ENCODE results near the gene TSPAN4.

TSPAN4 gene

DNA sequence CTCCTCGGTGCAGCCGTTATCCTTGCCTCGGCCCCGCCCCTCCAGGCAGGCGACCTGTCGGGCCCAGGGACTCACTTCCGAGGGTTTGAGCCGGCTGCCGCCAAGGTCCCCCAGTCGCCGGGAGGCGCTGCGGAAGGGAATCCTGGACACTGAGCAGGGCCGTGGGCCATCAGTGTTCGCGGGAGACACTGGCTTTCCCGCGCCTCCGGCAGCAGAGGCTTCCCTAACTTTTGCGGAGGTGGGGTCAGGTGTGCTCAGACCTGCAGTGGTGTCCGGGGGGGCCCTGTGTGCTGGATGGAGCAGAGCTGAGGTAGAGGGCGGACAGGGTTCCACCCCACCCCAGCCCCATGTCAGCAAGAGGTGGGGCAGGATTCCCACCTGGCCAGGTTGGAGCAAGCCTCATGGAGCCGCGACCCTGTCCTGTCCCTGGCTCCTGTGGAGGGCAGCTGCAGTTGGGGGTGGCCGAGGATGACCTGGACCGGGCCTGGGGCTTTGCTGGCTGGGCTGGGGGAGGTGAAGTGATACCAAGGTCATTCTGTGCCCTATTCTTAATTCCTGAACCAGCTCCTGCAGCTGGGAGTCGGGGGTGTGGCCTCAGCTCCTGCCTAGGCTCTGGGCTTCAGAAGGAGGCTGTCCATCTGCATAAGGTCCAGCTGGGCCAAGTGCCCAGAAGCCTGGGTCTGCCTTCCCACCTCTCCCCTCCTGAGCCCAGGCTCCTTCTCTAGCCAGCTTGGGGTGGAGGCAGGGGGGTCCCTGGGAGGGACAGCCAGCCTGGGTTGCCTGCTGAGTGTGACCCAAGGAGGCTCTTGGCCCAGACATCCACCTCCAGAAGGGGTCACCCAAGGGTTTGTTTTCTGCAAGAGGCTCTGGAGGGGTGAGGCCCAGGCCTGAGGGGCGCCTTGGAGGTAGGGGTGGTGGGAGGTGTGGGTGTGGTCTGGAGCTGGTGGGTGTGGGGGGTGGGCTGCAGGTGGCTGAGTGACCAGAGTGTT, 8.4 kb downstream of the TSPAN4 start:
- no peak for TF ChIP-seq GATA1 (IDR thresholded peaks at IDR 0.05; ENCODE audit: low read depth, low read length)
- TF ChIP-seq POLR2A (IDR thresholded peaks at IDR 0.05; ENCODE audit: low read length) = no peak
- peak; percentile 51 to 64 for DNase-seq

- TF ChIP-seq GATA1 (IDR thresholded peaks at IDR 0.05; ENCODE audit: low read depth, low read length) (no peak), POLR2A (IDR thresholded peaks at IDR 0.05; ENCODE audit: low read length) (no peak)
- no peak for DNase-seq
Measured at GRCh38 chr11:852762-853161, 10.1 kb downstream of the TSPAN4 start.

- no peak for DNase-seq
- TF ChIP-seq POLR2A (IDR thresholded peaks at IDR 0.05; ENCODE audit: low read length) = no peak
- TF ChIP-seq GATA1 (IDR thresholded peaks at IDR 0.05; ENCODE audit: low read depth, low read length) = no peak
Measured at GRCh38 chr11:853682-854448, 11.2 kb downstream of the TSPAN4 start.

GRCh38 chr11:854601-855329, 12.1 kb downstream of the TSPAN4 start:
- TF ChIP-seq POLR2A (IDR thresholded peaks at IDR 0.05; ENCODE audit: low read length) = no peak
- no peak for TF ChIP-seq GATA1 (IDR thresholded peaks at IDR 0.05; ENCODE audit: low read depth, low read length)
- DNase-seq = no peak

- no peak for DNase-seq
- TF ChIP-seq GATA1 (IDR thresholded peaks at IDR 0.05; ENCODE audit: low read depth, low read length) = no peak
- TF ChIP-seq POLR2A (IDR thresholded peaks at IDR 0.05; ENCODE audit: low read length) = no peak
Measured at GRCh38 chr11:855330-855674, 12.7 kb downstream of the TSPAN4 start.

DNA sequence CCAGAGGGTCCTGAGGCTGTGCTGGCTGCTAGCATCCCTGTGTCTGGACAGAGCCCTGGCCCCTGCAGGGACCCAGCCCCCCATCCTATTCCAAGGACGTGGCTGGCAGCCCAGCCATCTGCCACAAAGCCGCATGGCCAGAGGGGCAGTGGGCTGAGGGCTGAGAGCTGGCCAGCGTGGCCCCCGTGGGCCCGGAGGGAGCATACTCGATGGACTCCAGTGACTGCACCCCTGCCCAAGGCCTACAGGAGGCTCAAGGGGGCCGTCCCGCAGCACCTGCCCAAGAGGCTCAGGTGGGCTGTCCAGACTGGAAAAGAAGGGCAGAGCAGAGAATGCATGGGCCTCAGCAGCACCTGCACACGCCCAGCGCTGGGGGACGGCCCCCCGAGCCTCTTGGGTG, 13.1 kb downstream of the TSPAN4 start:
- DNase-seq = no peak
- TF ChIP-seq POLR2A (IDR thresholded peaks at IDR 0.05; ENCODE audit: low read length) (no peak), GATA1 (IDR thresholded peaks at IDR 0.05; ENCODE audit: low read depth, low read length) (no peak)

DNA sequence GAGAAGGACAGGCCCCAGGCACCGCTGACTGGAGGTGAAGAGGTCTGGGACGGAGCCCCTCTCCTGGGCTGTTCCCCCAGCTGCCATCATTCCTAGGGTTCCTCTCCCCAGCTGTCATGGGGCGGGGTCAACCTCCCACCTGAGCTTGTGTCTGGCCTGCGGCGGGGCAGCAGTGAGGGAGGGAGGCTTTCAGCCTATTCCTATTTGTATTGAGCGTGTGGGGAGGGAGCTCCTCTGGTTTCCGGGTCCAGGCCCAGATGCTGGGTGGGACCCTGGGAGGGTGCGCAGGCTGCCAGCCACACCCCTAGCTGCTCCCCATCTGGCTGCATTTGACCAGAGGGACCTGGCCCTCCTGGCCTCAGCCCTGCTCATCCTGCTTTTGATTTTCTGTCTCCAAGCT, 13.7 kb downstream of the TSPAN4 start:
- TF ChIP-seq GATA1 (IDR thresholded peaks at IDR 0.05; ENCODE audit: low read depth, low read length) (no peak), POLR2A (IDR thresholded peaks at IDR 0.05; ENCODE audit: low read length) (no peak)
- DNase-seq = no peak

DNA sequence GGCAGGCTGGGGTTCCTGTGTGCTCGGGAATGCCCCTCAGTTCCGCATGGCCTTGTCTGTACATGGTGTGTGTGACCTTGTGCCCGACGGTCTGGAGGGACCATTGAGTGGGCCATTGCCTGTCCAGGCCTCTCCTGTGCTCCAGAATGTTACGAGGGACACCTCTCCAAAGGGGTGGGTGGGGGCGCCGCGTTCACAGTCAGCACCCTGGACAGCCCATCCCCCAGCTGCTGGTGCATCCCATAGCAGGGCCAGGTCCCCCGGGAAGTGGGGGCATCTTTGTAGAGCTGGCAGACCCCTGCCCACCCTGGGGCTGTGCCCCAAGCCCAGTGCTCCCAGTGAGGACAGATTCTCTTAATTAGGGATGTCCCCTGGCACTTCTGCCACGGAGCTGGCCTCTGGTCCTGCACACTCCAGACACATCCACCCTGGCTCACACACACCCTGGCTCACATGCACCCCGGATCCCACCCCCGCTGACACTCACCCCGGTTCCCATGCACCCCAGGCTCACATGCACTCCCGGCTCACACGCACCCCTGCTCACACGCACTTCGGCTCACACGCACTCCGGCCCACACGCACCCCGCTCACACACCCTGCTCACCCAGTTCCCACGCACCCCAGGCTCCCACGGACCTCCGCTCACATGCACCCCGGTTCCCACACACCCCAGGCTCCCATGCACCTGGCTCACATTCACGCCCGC, 15.6 kb downstream of the TSPAN4 start:
- TF ChIP-seq GATA1 (IDR thresholded peaks at IDR 0.05; ENCODE audit: low read depth, low read length) (no peak), POLR2A (IDR thresholded peaks at IDR 0.05; ENCODE audit: low read length) (no peak)
- DNase-seq = no peak

DNA sequence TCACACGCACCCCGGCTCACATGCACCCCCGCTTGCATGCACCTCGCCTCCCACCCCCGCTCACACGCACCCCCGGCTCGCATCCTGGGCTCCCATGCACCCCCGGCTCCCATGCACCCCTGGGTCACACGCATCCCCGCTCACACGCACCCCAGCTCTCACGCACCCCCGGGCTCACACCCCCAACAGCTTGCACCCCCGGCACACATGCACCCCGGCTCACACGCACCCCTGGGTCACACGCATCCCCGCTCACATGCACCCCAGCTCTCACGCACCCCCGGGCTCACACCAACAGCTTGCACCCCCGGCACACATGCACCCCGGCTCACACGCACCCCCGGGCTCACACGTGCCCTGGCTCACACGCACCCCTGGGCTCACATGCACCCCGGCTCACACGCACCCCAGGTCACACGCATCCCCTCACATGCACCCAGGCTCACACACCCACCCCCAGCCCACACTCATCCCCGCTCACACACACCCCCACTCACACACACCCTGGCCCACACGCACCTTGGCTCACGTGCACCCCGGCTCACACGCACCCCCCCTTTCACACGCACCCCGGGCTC, 16.2 kb downstream of the TSPAN4 start:
- DNase-seq = no peak
- TF ChIP-seq POLR2A (IDR thresholded peaks at IDR 0.05; ENCODE audit: low read length) (no peak), GATA1 (IDR thresholded peaks at IDR 0.05; ENCODE audit: low read depth, low read length) (no peak)

GRCh38 chr11:859394-860131, 16.9 kb downstream of the TSPAN4 start:
- peak; percentile 89 to 90 for DNase-seq

DNA sequence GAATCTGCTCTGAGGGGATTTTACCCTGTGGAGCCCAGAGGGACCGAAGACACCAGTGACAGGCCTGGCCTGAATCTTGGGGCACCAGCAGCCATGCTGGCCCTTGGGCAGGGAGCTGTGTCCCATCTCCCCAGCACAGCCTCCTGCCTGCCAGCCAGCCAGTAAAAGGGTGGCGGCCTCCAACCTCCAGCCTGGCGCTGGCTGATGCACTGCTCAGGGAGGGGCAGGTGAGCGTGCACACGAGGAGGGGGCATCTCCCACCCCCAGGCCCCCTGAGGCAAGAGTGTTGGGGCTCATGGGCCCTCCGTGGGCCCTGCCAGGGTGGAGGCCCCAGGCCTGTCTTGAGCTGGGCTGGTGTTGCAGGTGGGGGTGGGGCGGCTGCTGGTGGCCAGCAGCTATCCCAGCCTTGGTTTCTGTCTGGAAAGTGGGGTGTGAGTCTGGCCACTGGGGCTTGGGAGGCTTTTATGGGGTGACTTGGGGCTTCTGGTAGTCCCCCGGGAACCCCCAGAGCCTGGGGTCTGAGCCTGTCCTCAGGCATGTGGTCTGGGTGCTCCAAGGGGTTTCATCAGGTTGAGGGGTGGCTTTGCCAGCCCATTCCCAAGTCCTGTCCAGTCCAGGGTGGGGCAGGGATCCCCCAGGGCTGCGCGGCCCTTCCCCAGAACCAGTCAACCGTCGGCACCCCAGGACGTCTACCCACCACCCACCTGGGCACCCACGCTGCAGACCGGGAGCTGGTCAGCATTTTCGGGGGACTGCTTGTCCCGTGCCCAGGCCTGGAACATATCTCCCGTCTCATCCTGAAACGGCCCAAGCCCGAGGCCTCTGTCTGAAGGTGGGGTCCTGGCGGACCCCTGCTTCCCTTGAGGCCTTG, 17.8 kb downstream of the TSPAN4 start:
- TF ChIP-seq POLR2A (IDR thresholded peaks at IDR 0.05; ENCODE audit: low read length) (peak; percentile 46), GATA1 (IDR thresholded peaks at IDR 0.05; ENCODE audit: low read depth, low read length) (no peak)
- peak; percentile 38 to 43 for DNase-seq

More at GRCh38 chr11:859394-860131, 16.9 kb downstream of the TSPAN4 start:
- no peak for TF ChIP-seq GATA1 (IDR thresholded peaks at IDR 0.05; ENCODE audit: low read depth, low read length)
- TF ChIP-seq POLR2A (IDR thresholded peaks at IDR 0.05; ENCODE audit: low read length) = peak; percentile 58
